ENCODE data around the gene NCBP2L.

NCBP2L gene

DNA sequence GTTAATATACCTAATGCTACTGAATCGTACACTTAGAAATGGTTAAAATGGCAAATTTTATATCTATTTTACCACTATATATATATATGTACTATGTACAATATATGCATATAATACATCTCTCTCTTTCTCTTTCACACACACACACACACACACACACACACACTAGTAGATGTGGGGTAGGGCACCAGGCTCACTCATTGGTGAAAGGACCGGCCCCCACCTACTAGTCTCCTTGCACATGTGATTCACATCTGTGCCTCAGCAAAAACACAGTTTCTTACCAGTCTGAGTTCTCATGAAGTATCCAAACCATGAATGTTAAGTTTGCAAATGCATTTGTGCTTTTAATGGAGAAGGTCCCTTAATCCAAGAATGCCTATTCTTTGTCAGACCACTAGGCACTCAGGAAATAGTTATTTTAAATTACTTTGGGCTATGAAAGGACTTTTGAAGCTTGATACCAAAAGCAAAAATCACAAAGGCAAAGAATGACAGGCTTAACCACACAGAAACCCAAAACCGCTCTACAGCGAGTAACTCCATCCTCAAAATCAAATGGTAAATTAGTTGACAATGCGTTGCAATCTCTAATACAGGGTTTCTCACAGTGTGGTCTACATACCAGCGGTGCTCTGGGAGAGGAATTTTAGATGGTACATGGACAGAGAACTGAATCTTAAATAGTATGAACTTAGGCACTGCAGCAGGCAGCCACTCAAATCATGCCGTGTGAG, 7.8 kb upstream of the NCBP2L start:
- Histone ChIP-seq H3K79me2 (ENCODE audit: insufficient read depth, low read length) (no peaks in the 10 kb centered on the region), H3K27me3 (ENCODE audit: insufficient read depth, low read length) (no peaks in the 10 kb centered on the region), H3K9me3 (ENCODE audit: low read length) (no peaks in the 10 kb centered on the region), H3K4me1 (ENCODE audit: insufficient read depth, low read length, severe bottlenecking) (no peaks in the 10 kb centered on the region), H3K4me2 (ENCODE audit: low read length) (no peak overlapping the region), H3K9ac (ENCODE audit: low read length) (no peak overlapping the region), H3K36me3 (ENCODE audit: insufficient read depth, low read length) (no peaks in the 10 kb centered on the region), H3F3A (ENCODE audit: insufficient read depth, low read length) (no peaks in the 10 kb centered on the region), H3K4me3 (ENCODE audit: low read depth, low read length, poor library complexity, severe bottlenecking) (no peak overlapping the region), H3K27ac (ENCODE audit: low read depth, low read length, poor library complexity, severe bottlenecking) (no peak overlapping the region), H3K9me2 (ENCODE audit: low read depth, low read length) (no peaks in the 10 kb centered on the region), H2AFZ (ENCODE audit: low read length) (no peak overlapping the region), H4K20me1 (ENCODE audit: insufficient read depth, low read length) (no peaks in the 10 kb centered on the region)
- TF ChIP-seq EZH2 (IDR thresholded peaks at IDR 0.05; ENCODE audit: borderline replicate concordance, low read length): no peak
- TF ChIP-seq, protein P1, sequence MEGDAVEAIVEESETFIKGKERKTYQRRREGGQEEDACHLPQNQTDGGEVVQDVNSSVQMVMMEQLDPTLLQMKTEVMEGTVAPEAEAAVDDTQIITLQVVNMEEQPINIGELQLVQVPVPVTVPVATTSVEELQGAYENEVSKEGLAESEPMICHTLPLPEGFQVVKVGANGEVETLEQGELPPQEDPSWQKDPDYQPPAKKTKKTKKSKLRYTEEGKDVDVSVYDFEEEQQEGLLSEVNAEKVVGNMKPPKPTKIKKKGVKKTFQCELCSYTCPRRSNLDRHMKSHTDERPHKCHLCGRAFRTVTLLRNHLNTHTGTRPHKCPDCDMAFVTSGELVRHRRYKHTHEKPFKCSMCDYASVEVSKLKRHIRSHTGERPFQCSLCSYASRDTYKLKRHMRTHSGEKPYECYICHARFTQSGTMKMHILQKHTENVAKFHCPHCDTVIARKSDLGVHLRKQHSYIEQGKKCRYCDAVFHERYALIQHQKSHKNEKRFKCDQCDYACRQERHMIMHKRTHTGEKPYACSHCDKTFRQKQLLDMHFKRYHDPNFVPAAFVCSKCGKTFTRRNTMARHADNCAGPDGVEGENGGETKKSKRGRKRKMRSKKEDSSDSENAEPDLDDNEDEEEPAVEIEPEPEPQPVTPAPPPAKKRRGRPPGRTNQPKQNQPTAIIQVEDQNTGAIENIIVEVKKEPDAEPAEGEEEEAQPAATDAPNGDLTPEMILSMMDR (IDR thresholded peaks at IDR 0.05; ENCODE audit: low read length): no peak

DNA sequence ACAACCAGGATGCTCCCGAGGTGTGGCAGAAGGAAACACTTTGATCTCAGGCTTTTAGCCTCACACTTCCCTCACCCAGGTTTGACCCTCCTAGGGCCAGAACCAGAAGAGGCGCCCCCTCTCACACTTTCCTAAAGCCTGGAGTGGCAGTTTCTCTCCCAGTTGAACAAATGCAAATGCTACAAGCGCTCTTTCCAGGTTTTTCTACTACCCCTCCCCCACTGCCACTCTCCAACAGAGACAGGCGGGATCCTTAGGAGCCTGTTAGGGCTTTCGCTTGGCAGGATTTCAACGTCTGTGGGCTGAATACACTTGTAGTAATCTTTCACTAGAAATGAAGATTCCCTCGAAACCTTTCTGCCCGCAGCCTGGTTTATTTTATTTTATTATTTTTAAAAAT, 4.3 kb upstream of the NCBP2L start:
- no peak overlapping the region for H3K4me2 ChIP-seq (ENCODE audit: low read length)
- no peaks in the 10 kb centered on the region for H3K79me2 ChIP-seq (ENCODE audit: insufficient read depth, low read length)
- no peak overlapping the region for H2AFZ ChIP-seq (ENCODE audit: low read length)
- no peaks in the 10 kb centered on the region for H3K9me2 ChIP-seq (ENCODE audit: low read depth, low read length)
- no peaks in the 10 kb centered on the region for H4K20me1 ChIP-seq (ENCODE audit: insufficient read depth, low read length)
- peaks cover 10% of the 10 kb centered on the region for H3K4me1 ChIP-seq (ENCODE audit: insufficient read depth, low read length, severe bottlenecking)
- no peaks in the 10 kb centered on the region for H3F3A ChIP-seq (ENCODE audit: insufficient read depth, low read length)
- no peaks in the 10 kb centered on the region for H3K27me3 ChIP-seq (ENCODE audit: insufficient read depth, low read length)
- no peak overlapping the region for H3K4me3 ChIP-seq (ENCODE audit: low read depth, low read length, poor library complexity, severe bottlenecking)
- no peaks in the 10 kb centered on the region for H3K9me3 ChIP-seq (ENCODE audit: low read length)
- no peak for TF ChIP-seq EZH2 (IDR thresholded peaks at IDR 0.05; ENCODE audit: borderline replicate concordance, low read length)
- TF ChIP-seq, protein P1 (IDR thresholded peaks at IDR 0.05; ENCODE audit: low read length): no peak
- H3K9ac ChIP-seq (ENCODE audit: low read length): no peak overlapping the region
- no peaks in the 10 kb centered on the region for H3K36me3 ChIP-seq (ENCODE audit: insufficient read depth, low read length)
- no peak overlapping the region for H3K27ac ChIP-seq (ENCODE audit: low read depth, low read length, poor library complexity, severe bottlenecking)

DNA sequence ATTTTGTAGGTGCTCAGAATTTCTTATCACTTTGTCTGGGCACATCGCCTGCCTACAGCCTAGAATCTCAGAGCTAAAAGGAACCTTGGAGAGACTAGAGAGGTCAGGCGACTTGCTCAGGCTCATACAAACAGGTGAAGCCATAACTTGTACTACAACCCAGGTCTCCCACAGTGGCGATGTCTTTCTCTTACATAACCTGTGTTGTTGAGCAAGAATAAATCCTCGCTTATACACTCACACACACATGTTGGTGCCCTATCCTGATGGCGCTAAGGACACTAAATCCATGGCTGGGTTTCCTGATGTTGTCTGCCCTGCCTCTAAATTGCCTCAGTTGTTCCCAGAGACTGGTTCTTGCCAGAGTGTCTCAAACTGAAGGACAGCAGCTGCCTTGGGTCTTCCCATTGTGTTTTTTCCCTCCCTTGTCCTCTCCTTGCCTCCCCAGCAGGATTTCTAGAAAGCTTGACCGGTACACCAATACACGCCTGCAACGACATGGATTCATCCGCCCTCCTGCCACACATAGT, 3.6 kb upstream of the NCBP2L start:
- Histone ChIP-seq H2AFZ (ENCODE audit: low read length) (no peak overlapping the region), H3F3A (ENCODE audit: insufficient read depth, low read length) (no peaks in the 10 kb centered on the region), H3K4me2 (ENCODE audit: low read length) (no peak overlapping the region)

More for the DNA sequence above, 3.6 kb upstream of the NCBP2L start:
- no peaks in the 10 kb centered on the region for H4K20me1 ChIP-seq (ENCODE audit: insufficient read depth, low read length)
- H3K9me3 ChIP-seq (ENCODE audit: low read length): no peaks in the 10 kb centered on the region
- H3K4me3 ChIP-seq (ENCODE audit: low read depth, low read length, poor library complexity, severe bottlenecking): no peak overlapping the region
- no peaks in the 10 kb centered on the region for H3K9me2 ChIP-seq (ENCODE audit: low read depth, low read length)
- H3K79me2 ChIP-seq (ENCODE audit: insufficient read depth, low read length): no peaks in the 10 kb centered on the region
- no peak overlapping the region for H3K27ac ChIP-seq (ENCODE audit: low read depth, low read length, poor library complexity, severe bottlenecking)
- no peak overlapping the region for H3K9ac ChIP-seq (ENCODE audit: low read length)
- H3K27me3 ChIP-seq (ENCODE audit: insufficient read depth, low read length): no peaks in the 10 kb centered on the region
- peaks cover 10% of the 10 kb centered on the region for H3K4me1 ChIP-seq (ENCODE audit: insufficient read depth, low read length, severe bottlenecking)
- H3K36me3 ChIP-seq (ENCODE audit: insufficient read depth, low read length): no peaks in the 10 kb centered on the region
- no peak for TF ChIP-seq EZH2 (IDR thresholded peaks at IDR 0.05; ENCODE audit: borderline replicate concordance, low read length)
- TF ChIP-seq, protein P1 (IDR thresholded peaks at IDR 0.05; ENCODE audit: low read length): no peak

Measured in OCI-LY1 (cell line).